ENCODE data around the gene SGMS1.
A peak's percentile ranks its signal among the peaks of the same experiment; 100 is the strongest.
"Not testable (repeated sequence)": the region's sequence is repeated elsewhere in the genome, so short reads cannot be mapped to it uniquely, and the experiment has no call there.

The SGMS1 gene

DNA sequence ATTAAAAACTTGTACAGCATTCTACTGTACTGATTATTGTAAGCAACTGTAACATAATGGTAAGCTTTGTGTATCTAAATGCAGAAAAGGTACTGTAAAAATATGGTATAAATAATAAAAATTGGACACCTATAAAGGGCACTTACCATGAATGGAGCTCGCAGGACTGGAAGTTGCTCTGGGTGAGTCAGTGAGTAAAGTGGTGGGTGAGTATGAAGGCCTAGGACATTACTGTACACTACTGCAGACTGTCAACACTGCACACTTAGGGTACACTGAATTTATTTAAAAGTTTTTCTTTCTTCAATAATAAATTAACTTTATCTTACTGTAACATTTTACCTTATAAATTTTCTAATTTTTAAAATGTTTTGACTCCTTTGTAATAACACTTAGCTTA lies 253.8 kb downstream of the SGMS1 start:
- no peak for DNase-seq (ENCODE audit: low spot score)

GRCh38 chr10:50367732-50368131 lies 256.0 kb downstream of the SGMS1 start:
- peak; percentile 52 for DNase-seq (ENCODE audit: low spot score)

DNA sequence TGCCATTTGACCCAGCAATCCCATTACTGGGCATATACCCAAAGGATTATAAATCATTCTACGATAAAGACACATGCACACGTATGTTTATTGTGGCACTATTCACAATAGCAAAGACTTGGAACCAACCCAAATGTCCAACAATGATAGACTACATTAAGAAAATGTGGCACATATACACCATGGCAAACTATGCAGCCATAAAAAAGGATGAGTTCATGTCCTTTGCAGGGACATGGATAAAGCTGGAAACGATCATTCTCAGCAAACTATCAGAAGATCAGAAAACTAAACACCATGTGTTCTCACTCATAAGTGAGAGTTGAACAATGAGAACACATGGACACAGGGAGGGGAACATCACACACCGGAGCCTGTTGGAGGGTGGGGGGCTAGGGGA lies 257.3 kb downstream of the SGMS1 start:
- DNase-seq (ENCODE audit: low spot score) = not testable (repeated sequence)

- DNase-seq (ENCODE audit: low spot score) = not testable (repeated sequence)
These were observed 259.0 kb downstream of the SGMS1 start for GRCh38 chr10:50364730-50365129.

DNA sequence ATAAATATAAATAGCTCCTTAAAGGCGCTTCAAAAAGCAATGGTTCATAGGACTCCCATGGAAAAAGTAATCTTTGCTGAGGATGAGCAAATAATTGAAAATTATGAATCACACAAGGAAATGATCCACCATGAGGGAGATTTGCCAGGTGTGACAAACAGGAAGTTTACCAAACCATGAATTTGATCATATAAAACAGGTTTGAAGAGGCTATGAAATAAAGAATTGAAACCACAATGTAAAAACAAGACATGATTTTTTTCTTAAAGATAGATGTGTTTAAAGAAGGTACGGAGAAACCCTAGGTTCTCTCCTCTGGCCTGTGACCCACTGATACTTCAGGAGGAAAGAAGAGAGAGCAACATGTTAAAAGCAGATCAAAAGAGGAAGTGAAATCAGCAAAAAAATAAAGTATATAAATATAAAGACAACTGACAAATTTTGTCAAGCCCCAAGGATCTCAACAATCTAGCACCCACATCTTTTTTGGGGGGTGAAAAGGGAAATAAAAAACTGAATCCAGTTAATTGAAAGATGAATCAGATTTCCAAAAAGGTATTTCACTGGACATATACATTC lies 261.1 kb downstream of the SGMS1 start:
- no peak for DNase-seq (ENCODE audit: low spot score)

GRCh38 chr10:50361946-50362345 lies 261.8 kb downstream of the SGMS1 start:
- DNase-seq (ENCODE audit: low spot score) = no peak

GRCh38 chr10:50360077-50360850 lies 263.5 kb downstream of the SGMS1 start:
- DNase-seq (ENCODE audit: low spot score) = no peak

GRCh38 chr10:50358925-50359687 lies 264.6 kb downstream of the SGMS1 start:
- no peak for DNase-seq (ENCODE audit: low spot score)

GRCh38 chr10:50358411-50358810 lies 265.3 kb downstream of the SGMS1 start:
- no peak for DNase-seq (ENCODE audit: low spot score)

- not testable (repeated sequence) for DNase-seq (ENCODE audit: low spot score)
These were observed 267.3 kb downstream of the SGMS1 start for GRCh38 chr10:50356481-50356832.

- not testable (repeated sequence) for DNase-seq (ENCODE audit: low spot score)
These were observed 267.9 kb downstream of the SGMS1 start for GRCh38 chr10:50355693-50356480.

GRCh38 chr10:50351483-50352146 lies 272.1 kb downstream of the SGMS1 start:
- DNase-seq (ENCODE audit: low spot score) = no peak

DNA sequence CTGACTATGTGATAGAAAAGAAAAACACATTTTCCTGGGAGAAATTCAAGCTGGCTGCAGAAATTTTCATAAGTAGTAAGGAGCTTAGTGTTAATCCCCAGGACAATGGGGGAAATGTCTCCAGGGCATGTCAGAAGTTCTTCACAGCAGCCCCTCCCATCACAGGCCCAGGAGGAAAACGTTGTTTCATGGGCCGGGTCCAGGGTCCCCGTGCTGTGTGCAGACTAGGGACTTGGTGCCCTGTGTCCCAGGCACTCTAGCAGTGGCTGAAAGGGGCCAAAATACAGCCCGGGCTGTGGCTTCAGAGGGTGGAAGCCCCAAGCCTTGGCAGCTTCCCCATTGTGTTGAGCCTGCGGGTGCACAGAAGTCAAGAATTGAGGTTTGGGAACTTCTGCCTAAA lies 273.4 kb downstream of the SGMS1 start:
- DNase-seq (ENCODE audit: low spot score) = no peak

DNA sequence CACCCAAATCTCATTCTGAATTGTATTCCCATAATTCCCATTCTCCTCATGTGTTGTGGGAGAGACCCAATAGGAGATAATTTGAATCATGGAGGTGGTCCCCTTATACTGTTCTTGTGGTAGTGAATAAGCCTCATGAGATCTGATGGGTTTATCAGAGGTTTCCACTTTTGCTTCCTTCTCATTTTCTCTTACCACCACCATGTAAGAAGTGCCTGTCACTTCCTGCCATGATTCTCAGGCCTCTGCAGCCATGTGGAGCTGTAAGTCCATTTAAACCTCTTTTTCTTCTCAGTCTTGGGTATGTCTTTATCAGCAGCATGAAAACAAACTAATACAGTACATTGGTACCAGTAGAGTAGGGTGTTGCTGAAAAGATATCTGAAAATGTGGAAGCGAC lies 274.2 kb downstream of the SGMS1 start:
- no peak for DNase-seq (ENCODE audit: low spot score)

GRCh38 chr10:50347394-50347802 lies 276.4 kb downstream of the SGMS1 start:
- DNase-seq (ENCODE audit: low spot score) = no peak

GRCh38 chr10:50346942-50347341 lies 276.8 kb downstream of the SGMS1 start:
- DNase-seq (ENCODE audit: low spot score) = no peak

GRCh38 chr10:50345545-50345944 lies 278.2 kb downstream of the SGMS1 start:
- no peak for DNase-seq (ENCODE audit: low spot score)

DNA sequence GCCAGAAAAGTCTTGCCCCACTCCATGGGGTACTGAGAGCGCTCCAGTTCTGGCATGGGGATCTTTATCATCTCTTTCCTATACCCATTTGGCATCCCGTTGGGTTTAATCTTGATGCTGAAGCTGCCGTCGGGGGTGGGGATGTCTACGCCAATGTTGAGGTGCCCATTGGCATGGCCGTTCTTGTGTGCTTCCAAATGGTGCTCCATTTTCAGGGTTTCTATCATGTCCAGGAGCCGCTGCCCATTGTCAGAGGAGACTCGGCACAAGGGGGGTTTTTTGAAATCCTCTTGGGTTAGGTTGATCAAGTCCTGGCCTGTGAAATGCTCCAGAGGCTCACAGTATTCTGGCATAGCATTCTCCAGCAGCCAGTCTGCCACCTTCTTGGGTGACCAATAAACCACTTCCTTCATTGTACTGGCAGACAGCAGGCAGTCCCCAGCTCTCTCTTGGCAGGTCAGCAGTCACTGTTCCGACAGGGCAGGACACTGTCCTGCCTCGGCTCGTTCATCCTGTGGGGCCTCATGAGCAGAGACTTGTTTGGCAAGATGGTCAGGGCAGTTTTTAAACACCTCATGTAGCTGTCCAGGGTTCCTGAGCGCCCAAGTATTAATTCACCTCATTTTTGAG lies 279.9 kb downstream of the SGMS1 start:
- DNase-seq (ENCODE audit: low spot score) = no peak

DNA sequence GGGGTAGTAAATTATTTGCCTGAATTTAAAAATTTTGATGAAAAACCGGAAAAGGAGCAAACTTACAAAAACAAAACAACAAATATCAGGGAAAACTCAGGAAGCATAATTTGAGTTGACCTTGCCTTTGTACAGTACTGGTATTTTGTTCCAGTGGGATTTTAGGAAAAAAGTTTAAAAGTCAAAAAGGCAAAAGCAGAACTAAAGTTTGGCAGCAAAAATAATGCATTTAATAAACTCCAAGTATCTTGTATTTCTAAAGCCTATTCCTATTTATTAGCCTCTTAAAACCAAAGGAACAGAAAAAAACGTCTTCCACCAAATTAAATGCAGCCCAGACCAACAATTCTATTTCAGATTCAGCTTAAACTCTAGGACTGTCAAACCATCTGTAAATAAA lies 281.8 kb downstream of the SGMS1 start:
- DNase-seq (ENCODE audit: low spot score) = no peak

- DNase-seq (ENCODE audit: low spot score) = no peak
These were observed 287.6 kb downstream of the SGMS1 start for GRCh38 chr10:50336140-50336539.

DNA sequence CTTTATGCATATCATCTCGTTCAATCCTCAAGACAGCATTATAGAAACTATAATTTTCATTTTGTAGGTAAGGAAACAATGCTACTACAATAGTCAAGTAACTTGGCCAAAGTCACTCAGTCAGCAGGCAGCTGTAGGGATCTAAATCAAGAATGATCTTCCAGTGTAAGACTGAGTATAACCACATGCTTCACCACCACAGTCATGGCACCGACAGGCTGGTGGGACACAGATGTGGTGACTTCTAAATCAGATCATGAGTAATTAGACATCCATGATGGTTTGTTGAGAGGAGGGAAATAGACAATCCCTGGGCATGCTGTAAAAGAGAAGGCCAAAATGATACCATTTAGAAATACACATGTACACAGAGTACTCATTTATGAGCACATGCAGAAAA lies 288.4 kb downstream of the SGMS1 start:
- no peak for DNase-seq (ENCODE audit: low spot score)

Data from D341Med (cell line).